Measurements from ENCODE around the gene SYT7. TPM values are rescaled to one million over a fixed set of nuclear protein-coding genes. Genes with fewer than 3 reads are reported as not detected.

SYT7 gene
- total RNA-seq, 1 donor from 2014 or later: 10.3 TPM

DNA sequence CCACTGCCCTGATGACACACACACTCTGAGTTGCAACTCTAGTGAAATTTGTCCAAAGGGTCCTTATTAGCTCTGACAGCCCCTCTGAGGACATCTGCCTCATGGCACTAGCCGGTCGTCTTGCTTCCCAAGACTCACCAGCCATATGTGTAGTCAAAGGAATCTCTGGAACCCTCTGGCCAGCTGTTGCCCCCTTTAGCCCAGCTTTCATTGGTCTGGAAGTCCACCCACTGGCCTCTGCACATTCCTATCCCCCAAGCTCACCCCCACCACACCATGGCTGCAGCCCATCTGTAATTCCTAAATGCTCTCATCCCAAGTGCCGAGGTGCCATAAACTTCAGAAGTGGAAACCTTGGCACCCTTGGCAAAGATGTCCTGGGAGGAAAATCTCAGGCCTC, 24.3 kb downstream of the SYT7 start:
- H3K4me3 Mint-ChIP-seq (ENCODE audit: low read depth): no peak overlapping the region
- TF ChIP-seq, protein P1, sequence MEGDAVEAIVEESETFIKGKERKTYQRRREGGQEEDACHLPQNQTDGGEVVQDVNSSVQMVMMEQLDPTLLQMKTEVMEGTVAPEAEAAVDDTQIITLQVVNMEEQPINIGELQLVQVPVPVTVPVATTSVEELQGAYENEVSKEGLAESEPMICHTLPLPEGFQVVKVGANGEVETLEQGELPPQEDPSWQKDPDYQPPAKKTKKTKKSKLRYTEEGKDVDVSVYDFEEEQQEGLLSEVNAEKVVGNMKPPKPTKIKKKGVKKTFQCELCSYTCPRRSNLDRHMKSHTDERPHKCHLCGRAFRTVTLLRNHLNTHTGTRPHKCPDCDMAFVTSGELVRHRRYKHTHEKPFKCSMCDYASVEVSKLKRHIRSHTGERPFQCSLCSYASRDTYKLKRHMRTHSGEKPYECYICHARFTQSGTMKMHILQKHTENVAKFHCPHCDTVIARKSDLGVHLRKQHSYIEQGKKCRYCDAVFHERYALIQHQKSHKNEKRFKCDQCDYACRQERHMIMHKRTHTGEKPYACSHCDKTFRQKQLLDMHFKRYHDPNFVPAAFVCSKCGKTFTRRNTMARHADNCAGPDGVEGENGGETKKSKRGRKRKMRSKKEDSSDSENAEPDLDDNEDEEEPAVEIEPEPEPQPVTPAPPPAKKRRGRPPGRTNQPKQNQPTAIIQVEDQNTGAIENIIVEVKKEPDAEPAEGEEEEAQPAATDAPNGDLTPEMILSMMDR (IDR thresholded peaks at IDR 0.05; ENCODE audit: unreplicated experiment): no peak
- H3K36me3 Mint-ChIP-seq (ENCODE audit: insufficient read depth): no peaks in the 10 kb centered on the region
- DNase-seq (ENCODE audit: low spot score, unreplicated experiment): no peak
- no peak overlapping the region for H3K27ac Mint-ChIP-seq
- peaks cover 65% of the 10 kb centered on the region for H3K27me3 Mint-ChIP-seq
- H3K4me1 Mint-ChIP-seq (ENCODE audit: low read depth): peaks cover 10% of the 10 kb centered on the region
- H3K9me3 Mint-ChIP-seq (ENCODE audit: low read depth): no peaks in the 10 kb centered on the region

DNA sequence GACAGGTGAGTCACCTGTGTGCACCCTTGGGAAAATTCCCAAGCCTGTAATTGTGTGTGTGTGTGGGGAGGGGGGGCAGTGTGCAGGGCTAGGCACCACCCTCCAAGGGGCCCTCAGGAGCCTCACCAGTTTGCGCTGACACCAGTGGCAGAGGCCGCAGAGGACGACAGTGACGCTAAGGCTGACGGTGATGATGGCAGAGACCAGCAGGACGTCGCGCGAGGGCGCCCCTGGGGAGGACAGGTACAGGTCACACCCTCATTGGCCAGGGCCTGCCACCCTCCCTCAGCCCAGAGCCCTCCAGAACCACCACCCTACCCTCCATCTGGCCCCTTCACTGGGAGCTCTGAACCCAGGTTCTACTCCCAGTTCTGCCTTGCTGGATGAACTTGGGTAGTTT, 24.9 kb downstream of the SYT7 start:
- TF ChIP-seq, protein P1 (IDR thresholded peaks at IDR 0.05; ENCODE audit: unreplicated experiment): no peak
- H3K4me3 Mint-ChIP-seq (ENCODE audit: low read depth): no peak overlapping the region
- peaks cover 10% of the 10 kb centered on the region for H3K4me1 Mint-ChIP-seq (ENCODE audit: low read depth)
- no peaks in the 10 kb centered on the region for H3K9me3 Mint-ChIP-seq (ENCODE audit: low read depth)
- no peak for DNase-seq (ENCODE audit: low spot score, unreplicated experiment)
- no peaks in the 10 kb centered on the region for H3K36me3 Mint-ChIP-seq (ENCODE audit: insufficient read depth)
- peaks cover 65% of the 10 kb centered on the region for H3K27me3 Mint-ChIP-seq
- no peak overlapping the region for H3K27ac Mint-ChIP-seq

DNA sequence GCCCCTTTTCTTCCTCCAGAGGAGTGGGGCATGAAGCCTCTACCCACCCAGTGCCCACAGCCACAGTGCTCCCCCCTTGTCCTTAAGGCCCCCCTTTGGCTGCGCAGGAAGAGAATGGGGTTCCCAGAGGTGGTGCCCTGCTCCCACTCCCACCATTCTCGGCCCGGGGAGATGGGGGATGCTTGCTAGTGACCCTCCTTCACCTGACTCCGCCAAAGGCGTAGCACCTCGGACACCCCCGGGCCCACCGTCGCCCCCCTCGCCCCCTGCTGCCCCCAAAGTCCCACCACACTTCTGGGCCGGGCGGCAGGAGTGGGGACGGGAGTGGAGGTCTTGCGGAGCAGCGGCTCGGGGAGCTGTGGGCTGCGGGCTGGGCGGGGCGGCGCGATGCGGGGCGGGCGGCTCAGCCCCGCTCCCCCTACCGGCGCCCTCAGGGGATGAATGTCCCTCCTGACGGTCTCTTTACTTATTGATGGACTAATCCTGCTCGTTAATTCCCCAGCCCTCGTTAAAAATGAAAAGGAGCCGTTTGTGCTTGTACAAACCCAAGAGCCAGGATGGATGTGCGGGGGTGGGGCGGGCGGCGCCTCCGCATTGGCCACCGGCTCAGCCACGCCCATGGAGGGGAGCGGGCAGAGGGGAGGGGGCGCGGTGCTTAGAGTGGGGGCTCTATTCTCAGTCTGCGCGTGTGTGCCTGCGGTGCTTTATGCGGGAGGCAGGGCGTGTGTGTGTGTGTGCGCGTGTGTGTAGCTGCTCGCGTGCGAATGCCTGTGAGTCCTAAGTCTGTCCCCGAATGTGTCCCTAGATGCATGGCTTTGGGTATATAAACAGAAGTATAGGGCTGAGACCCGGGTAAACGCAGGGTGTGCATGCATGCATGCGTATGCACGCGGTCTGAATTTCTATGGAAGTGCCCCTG, 25.6 kb downstream of the SYT7 start:
- peaks cover 10% of the 10 kb centered on the region for H3K4me1 Mint-ChIP-seq (ENCODE audit: low read depth)
- H3K9me3 Mint-ChIP-seq (ENCODE audit: low read depth): no peaks in the 10 kb centered on the region
- H3K36me3 Mint-ChIP-seq (ENCODE audit: insufficient read depth): no peaks in the 10 kb centered on the region
- peak overlapping the region; percentile 29 for H3K4me3 Mint-ChIP-seq (ENCODE audit: low read depth)
- H3K27ac Mint-ChIP-seq: no peak overlapping the region
- TF ChIP-seq, protein P1 (IDR thresholded peaks at IDR 0.05; ENCODE audit: unreplicated experiment): peak; percentile 58
- DNase-seq (ENCODE audit: low spot score, unreplicated experiment): no peak
- H3K27me3 Mint-ChIP-seq: peaks cover 59% of the 10 kb centered on the region

DNA sequence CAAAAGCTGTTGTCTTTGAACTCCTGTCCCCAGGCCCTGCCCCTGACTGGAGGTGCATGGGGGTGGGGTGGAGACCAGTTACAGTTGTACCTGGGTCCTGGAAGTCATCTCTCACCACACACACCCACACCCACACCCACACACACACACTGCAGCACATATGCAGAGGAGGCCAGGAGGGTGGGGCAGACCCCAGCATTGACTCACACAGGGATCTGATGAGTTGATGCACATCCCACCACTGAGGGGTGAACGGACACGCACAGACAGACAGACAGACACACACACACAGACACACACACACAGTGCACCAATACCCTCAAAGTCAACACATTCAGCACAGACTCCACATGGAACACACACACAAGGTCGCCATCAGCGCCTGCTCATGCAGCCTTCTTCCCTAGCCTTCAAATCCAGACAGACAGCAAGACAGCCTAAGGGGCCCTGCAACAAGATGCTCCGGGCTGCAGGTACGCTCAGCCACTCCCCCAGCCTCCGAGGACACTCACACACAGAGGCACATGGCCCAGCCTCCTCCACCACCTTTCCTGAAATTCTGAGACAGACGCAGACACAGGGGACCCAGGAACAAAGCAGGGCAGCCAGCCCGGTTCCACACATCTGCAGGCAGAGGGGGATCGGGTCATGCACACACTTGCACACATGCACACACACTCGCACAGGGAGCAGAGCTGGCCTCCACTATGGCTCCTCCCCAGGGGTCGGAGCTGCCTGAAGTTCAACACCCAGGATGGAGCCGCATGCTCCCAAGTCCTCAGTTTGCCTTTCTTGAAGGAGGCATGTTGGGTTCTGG, 26.5 kb downstream of the SYT7 start:
- H3K4me1 Mint-ChIP-seq (ENCODE audit: low read depth): peaks cover 10% of the 10 kb centered on the region
- DNase-seq (ENCODE audit: low spot score, unreplicated experiment): no peak
- TF ChIP-seq, protein P1 (IDR thresholded peaks at IDR 0.05; ENCODE audit: unreplicated experiment): no peak
- no peak overlapping the region for H3K27ac Mint-ChIP-seq
- H3K4me3 Mint-ChIP-seq (ENCODE audit: low read depth): no peak overlapping the region
- peaks cover 53% of the 10 kb centered on the region for H3K27me3 Mint-ChIP-seq
- H3K36me3 Mint-ChIP-seq (ENCODE audit: insufficient read depth): no peaks in the 10 kb centered on the region
- no peaks in the 10 kb centered on the region for H3K9me3 Mint-ChIP-seq (ENCODE audit: low read depth)
